Loucy (cell line): ENCODE results near the gene ADCY6.

Experiments used
- H2AFZ ChIP-seq: fragments of 200-600 bp; sonication (generic); 2 replicates; pipeline ENCODE4 v1.6.0; 2016; ENCODE audit warnings: antibody characterized with exemption, mild to moderate bottlenecking, low read length, moderate library complexity
- H3F3A ChIP-seq: fragments of 200-600 bp; 2 replicates; pipeline ENCODE4 v1.6.0; 2016; ENCODE audit warnings: antibody characterized with exemption, low read depth, mild to moderate bottlenecking
- H3K27me3 ChIP-seq: fragments of 200-600 bp; sonication (generic); 2 replicates; pipeline ENCODE4 v1.6.1; 2014; ENCODE audit warnings: low read length, mild to moderate bottlenecking; ENCODE audit not compliant: insufficient read depth, poor library complexity, severe bottlenecking
- H3K36me3 ChIP-seq: fragments of 200-600 bp; sonication (generic); 2 replicates; pipeline ENCODE4 v1.6.1; 2016; ENCODE audit warnings: low read length; ENCODE audit not compliant: insufficient read depth
- H3K4me1 ChIP-seq: fragments of 200-600 bp; sonication (generic); 2 replicates; pipeline ENCODE4 v1.5.1; 2014; ENCODE audit warnings: low read length, mild to moderate bottlenecking; ENCODE audit not compliant: insufficient read depth, poor library complexity, severe bottlenecking
- H3K4me2 ChIP-seq: fragments of 200-600 bp; sonication (generic); 2 replicates; pipeline ENCODE4 v1.6.0; 2014; ENCODE audit warnings: antibody characterized with exemption, low read length, low read depth, mild to moderate bottlenecking; ENCODE audit not compliant: poor library complexity, severe bottlenecking
- H3K4me3 ChIP-seq: fragments of 200-600 bp; sonication (generic); 2 replicates; pipeline ENCODE4 v1.5.1; 2014; ENCODE audit warnings: low read length, mild to moderate bottlenecking, mixed read lengths; ENCODE audit not compliant: poor library complexity, severe bottlenecking
- H3K79me2 ChIP-seq: fragments of 200-600 bp; sonication (generic); 2 replicates; pipeline ENCODE4 v1.6.1; 2014; ENCODE audit warnings: low read length; ENCODE audit not compliant: insufficient read depth
- H3K9ac ChIP-seq: fragments of 200-600 bp; sonication (generic); 2 replicates; pipeline ENCODE4 v1.6.0; 2014; ENCODE audit warnings: mild to moderate bottlenecking, low read depth, low read length, moderate library complexity; ENCODE audit not compliant: poor library complexity, severe bottlenecking
- H3K9me2 ChIP-seq: fragments of 200-600 bp; sonication (generic); replicated peaks from 2 replicates; pipeline ENCODE4 v1.6.1; 2016; ENCODE audit warnings: low read depth, low read length, mixed read lengths
- H3K9me3 ChIP-seq: fragments of 200-600 bp; sonication (generic); 2 replicates; pipeline ENCODE4 v1.6.1; 2014; ENCODE audit warnings: mild to moderate bottlenecking, antibody characterized with exemption, low read length, low read depth; ENCODE audit not compliant: insufficient read depth
- H4K20me1 ChIP-seq: fragments of 200-600 bp; sonication (generic); 2 replicates; pipeline ENCODE4 v1.6.0; 2014; ENCODE audit warnings: antibody characterized with exemption, low read length, mild to moderate bottlenecking; ENCODE audit not compliant: insufficient read depth, poor library complexity, severe bottlenecking
- EZH2phosphoT487 ChIP-seq: fragments of 200-600 bp; IDR thresholded peaks from 2 replicates; pipeline ENCODE4 v1.6.1; 2018; ENCODE audit warnings: antibody characterized with exemption, mild to moderate bottlenecking, moderate library complexity, borderline replicate concordance
- TF ChIP-seq, protein P1 (sequence below): fragments of 200-600 bp; sonication (generic); conservative IDR thresholded peaks from 2 replicates; pipeline ENCODE4 v1.5.1; 2014; ENCODE audit warnings: mild to moderate bottlenecking, antibody characterized with exemption, low read length

ADCY6 gene

DNA sequence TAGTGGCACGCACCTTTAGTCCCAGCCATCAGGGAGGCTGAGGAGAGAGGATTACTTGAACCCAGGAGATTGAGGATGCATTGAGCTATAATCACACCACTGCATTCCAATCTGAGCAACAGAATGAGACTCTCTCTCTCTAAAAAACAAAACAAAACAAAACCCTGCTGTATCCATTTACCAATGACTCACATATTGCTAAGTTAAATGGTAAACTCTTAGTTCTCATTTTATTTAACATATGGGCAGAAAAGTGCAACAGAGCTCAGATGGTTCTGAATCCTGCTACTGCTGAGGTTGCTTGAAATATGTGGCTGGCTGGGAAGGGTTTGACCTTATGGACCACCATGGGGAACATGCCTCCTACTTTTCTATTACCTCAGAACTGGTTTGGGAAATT is 38.7 kb downstream of the ADCY6 start:
- H2AFZ ChIP-seq, result no peak overlapping the region

GRCh38 chr12:48744251-48745008 is 44.5 kb downstream of the ADCY6 start:
- H3K9ac ChIP-seq, result no peak overlapping the region
- no peaks in the 10 kb centered on the region for H3K4me1 ChIP-seq
- peaks cover under 1% of the 10 kb centered on the region for H3K27me3 ChIP-seq
- H3F3A ChIP-seq, result no peaks in the 10 kb centered on the region
- no peaks in the 10 kb centered on the region for H3K36me3 ChIP-seq
- no peaks in the 10 kb centered on the region for H3K9me3 ChIP-seq
- H2AFZ ChIP-seq, result no peak overlapping the region
- no peak overlapping the region for H3K4me3 ChIP-seq
- H3K4me2 ChIP-seq, result no peak overlapping the region
- no peaks in the 10 kb centered on the region for H4K20me1 ChIP-seq
- H3K79me2 ChIP-seq, result no peaks in the 10 kb centered on the region
- no peaks in the 10 kb centered on the region for H3K9me2 ChIP-seq
- TF ChIP-seq, protein P1, sequence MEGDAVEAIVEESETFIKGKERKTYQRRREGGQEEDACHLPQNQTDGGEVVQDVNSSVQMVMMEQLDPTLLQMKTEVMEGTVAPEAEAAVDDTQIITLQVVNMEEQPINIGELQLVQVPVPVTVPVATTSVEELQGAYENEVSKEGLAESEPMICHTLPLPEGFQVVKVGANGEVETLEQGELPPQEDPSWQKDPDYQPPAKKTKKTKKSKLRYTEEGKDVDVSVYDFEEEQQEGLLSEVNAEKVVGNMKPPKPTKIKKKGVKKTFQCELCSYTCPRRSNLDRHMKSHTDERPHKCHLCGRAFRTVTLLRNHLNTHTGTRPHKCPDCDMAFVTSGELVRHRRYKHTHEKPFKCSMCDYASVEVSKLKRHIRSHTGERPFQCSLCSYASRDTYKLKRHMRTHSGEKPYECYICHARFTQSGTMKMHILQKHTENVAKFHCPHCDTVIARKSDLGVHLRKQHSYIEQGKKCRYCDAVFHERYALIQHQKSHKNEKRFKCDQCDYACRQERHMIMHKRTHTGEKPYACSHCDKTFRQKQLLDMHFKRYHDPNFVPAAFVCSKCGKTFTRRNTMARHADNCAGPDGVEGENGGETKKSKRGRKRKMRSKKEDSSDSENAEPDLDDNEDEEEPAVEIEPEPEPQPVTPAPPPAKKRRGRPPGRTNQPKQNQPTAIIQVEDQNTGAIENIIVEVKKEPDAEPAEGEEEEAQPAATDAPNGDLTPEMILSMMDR, result no peak
- TF ChIP-seq EZH2phosphoT487, result no peak

More for the DNA sequence above, 38.7 kb downstream of the ADCY6 start:
- Histone ChIP-seq H4K20me1 (no peaks in the 10 kb centered on the region), H3K36me3 (no peaks in the 10 kb centered on the region), H3K9ac (no peak overlapping the region), H3K9me2 (no peaks in the 10 kb centered on the region), H3K9me3 (no peaks in the 10 kb centered on the region), H3F3A (no peaks in the 10 kb centered on the region), H3K27me3 (no peaks in the 10 kb centered on the region), H3K4me2 (no peak overlapping the region), H3K4me1 (no peaks in the 10 kb centered on the region), H3K79me2 (no peaks in the 10 kb centered on the region), H3K4me3 (no peak overlapping the region)
- TF ChIP-seq, protein P1, result no peak
- TF ChIP-seq EZH2phosphoT487, result no peak

GRCh38 chr12:48739618-48740269 is 49.1 kb downstream of the ADCY6 start:
- no peak for TF ChIP-seq EZH2phosphoT487
- TF ChIP-seq, protein P1, result no peak
- Histone ChIP-seq H3K4me2 (no peak overlapping the region), H3K9ac (no peak overlapping the region), H3F3A (no peaks in the 10 kb centered on the region), H3K4me1 (no peaks in the 10 kb centered on the region), H3K9me3 (no peaks in the 10 kb centered on the region), H3K27me3 (peaks cover 7% of the 10 kb centered on the region), H3K79me2 (no peaks in the 10 kb centered on the region), H3K9me2 (no peaks in the 10 kb centered on the region), H4K20me1 (no peaks in the 10 kb centered on the region), H3K36me3 (no peaks in the 10 kb centered on the region), H3K4me3 (no peak overlapping the region), H2AFZ (no peak overlapping the region)
